Erythroblast (primary cell): Measurements from ENCODE around the gene FZD1.
"Not testable (repeated sequence)": the region's sequence is repeated elsewhere in the genome, so short reads cannot be mapped to it uniquely, and the experiment has no call there.

Experiments used
- DNase-seq, 2 experiments: peaks; one replicate each; lab custom pipeline; 2025; lab: John Stamatoyannopoulos, UW
- GATA1 ChIP-seq: IDR thresholded peaks from 2 replicates; pipeline ENCODE4 v1.6.1; 2011; ENCODE audit warnings: low read depth, mild to moderate bottlenecking, control low read depth, low read length, moderate library complexity
- POLR2A ChIP-seq: IDR thresholded peaks from 2 replicates; pipeline ENCODE4 v1.6.1; 2011; ENCODE audit warnings: mild to moderate bottlenecking, low read length

FZD1 gene

DNA sequence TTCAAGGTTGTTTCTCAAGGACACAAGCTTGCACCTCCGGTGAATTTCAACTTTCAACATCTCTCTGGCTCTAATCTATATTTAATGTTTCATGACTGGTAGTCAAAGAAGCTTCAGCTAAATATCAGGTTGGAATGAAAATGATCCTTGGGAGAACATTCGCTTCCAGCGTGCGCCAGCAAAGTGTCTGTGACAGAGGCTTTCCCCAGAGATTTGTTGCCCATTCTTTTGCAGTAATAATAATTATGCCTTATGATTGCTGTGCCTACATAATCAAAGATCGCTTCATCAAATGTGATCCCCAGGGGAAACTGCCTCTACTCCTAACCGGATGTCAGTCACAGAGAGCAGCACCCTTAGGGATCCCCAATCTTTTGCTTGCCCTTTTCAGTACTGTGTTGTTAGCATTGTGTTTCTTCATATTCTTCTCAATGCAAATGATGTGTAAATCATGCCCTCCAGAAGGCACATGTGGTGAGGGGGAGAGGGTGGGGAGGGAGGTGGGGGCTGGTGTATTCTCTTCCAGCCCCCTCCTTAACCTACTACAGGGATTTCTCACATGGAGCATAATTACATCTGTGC is 30.5 kb downstream of the FZD1 start:
- TF ChIP-seq GATA1 (no peak), POLR2A (no peak)
- DNase-seq, result no peak

DNA sequence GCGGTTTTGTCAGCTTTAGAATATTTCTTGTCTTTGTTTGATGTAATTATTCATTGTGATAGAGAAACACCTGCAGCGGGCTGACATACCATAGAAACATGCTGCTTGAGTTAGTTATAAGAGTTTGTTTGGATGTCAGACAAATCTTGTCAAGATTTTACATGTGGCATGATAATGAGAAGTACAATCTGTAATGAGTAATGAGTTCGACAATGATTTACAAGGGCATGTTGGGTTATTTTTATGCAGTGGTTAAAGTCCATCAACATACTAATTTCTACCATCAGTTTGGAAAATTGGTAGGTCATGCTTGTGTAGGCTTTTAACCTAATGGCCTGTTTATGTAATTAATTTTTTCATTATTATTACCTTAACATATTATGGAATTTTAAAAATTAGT is 31.3 kb downstream of the FZD1 start:
- DNase-seq, result no peak
- TF ChIP-seq POLR2A (no peak), GATA1 (no peak)

DNA sequence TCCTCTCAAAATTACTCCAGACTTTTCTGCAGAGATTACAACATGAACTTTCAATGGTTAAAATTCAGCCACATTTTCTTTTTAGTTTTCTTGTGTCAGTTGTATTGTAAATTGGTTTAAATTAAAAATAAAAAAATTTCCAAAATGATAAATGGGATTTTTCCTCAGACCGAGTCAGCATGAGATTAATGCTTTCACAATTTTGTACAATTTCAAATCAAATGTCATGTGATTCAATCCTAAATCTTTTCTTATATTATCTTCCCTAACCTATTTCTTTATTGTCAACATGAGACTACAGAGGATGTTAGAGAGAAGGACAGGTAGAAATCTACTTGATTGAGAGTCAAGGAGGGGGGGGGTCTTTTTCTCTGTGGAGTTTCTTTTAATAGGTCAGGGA is 33.7 kb downstream of the FZD1 start:
- TF ChIP-seq POLR2A, result no peak
- no peak for TF ChIP-seq GATA1
- DNase-seq, result no peak

DNA sequence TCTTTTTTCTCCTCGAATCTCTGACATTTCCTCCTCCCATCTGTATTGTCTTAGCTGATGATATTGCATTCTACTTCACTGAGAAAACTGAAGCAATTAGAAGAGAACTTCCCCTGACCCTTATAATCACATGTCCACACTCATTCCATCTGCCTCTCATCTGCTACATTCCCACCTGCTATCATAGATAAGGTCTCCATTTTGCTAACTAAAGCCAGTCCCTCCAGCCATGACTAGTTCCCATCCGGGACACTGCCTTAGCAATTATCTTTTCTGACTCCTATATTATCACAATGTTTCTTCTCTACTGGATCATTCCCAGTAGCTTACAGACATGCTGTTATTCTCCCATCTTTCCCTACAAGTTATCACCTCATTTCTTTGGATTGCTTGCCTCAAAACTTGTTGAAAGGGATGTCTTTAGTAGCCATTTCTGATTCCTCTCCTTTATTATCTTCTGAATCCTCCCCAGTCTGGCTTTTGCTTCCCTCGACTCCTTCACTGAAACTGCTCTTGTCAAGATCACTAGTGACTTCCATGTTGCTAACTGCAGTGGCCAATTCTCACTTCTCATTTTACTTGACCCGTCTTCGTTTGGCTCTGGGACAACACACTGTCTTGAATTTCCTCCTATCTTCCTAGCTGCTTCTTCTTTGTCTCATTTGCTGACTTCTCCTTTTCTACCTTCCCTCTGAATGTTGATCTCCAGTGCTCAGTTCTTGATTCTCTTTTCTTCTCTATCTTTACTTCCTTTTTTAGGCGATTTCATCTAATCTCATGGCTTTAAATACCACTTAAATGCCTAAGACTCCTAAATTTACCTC is 35.9 kb downstream of the FZD1 start:
- DNase-seq, result peak in 1 of 2 experiments; percentile 37
- TF ChIP-seq POLR2A (no peak), GATA1 (no peak)

DNA sequence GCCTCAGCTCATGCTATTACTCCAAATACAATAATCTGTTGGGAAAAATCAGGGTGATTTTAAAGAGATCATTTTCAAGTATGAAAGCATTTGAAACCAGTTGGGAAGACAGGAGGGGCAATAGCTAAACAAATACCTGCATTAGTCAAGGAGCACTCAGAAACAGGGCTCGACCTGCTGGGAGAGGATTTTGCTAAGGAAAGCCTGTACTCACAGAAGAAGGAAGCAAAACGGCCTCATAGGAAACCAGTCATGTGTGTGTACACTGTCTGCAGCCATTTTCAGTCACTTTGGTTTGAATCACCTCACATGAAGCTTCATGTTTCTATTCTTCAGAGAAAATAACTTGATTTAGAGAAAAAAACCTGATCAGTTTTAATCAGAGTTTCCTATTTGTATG is 38.6 kb downstream of the FZD1 start:
- TF ChIP-seq POLR2A, result no peak
- TF ChIP-seq GATA1, result no peak

DNA sequence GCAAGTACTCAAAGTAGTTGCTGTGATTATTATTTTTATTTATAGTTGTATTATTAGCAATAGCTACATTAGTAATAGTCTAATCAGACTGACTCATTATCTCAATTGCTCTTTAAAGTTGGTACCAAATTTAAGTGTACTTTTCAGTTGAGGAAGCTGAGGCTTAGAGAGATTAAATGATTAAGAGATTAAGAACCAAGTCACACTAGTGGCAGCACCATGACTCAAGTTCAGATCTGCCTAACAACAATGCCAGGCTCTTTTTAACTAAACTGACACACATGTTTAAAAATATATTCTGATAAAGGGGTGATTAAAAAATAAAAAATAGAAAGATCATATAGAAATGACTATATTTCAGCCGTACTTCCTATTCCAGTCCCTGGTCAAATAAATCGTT is 42.0 kb downstream of the FZD1 start:
- DNase-seq, result no peak
- TF ChIP-seq POLR2A, result no peak
- TF ChIP-seq GATA1, result no peak

More for the DNA sequence above, 38.6 kb downstream of the FZD1 start:
- DNase-seq, result no peak

DNA sequence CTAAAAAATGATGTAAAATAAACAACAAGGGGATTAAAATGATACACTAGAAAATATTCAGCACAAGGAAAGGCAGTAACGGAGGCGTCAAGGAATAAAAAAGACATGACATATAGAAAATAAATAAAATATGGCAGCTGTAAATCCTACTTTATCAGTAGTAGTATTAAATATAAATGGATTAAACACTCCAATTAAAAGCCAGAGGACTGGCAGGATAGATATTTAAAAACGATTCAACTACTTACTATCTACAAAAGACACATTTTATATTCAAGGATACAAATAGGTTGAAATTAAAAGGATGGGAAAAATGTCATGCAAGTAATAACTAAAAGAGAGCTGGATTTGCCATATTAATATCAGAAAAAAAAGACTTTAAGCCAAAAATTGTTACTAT is 43.2 kb downstream of the FZD1 start:
- TF ChIP-seq POLR2A (no peak), GATA1 (no peak)
- no peak for DNase-seq

DNA sequence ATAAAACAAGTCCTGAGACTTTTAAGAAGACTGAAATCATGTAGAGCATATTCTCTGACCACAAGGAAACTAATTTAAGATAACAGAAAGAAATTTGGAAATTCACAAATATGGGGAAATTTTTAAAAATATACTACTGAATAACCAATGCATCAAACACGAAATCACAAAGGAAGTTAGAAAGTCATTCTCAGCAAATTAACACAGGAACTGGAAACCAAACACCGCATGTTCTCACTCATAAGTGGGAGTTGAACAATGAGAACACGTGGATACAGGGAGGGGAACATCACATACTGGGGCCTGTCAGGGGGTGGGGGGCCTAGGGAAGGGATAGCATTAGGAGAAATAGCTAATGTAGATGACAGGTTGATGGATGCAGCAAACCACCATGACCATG is 44.0 kb downstream of the FZD1 start:
- not testable (repeated sequence) for DNase-seq

DNA sequence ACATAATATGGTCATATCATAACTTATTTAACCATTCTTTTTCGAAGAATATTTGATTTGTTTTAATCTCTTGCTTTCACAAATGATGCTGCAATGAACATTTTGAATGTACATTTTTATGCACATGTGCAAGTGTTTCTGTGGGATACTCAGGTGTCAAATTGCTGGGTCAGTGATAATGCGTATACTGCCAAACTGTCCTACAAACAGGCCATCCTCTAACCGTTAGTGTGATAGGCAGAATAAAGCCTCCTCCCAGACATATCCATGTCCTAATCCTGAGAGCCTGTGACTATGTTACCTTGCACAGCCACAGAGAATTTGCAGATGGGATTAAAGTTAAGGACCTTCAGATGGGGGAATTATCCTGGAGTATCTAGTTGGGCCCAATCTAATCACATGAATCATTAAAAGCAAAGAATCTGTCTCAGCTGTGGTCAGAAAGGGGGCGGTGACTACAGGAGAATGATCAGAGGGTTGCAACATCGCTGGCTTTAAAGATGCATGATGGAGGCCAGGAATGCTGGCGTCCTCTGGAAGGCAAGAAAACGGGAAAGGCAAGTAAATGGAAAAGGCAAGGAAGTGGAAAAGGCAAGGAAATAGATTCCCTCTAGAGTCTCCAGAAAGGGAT is 46.7 kb downstream of the FZD1 start:
- TF ChIP-seq GATA1 (no peak), POLR2A (no peak)
- DNase-seq, result no peak

DNA sequence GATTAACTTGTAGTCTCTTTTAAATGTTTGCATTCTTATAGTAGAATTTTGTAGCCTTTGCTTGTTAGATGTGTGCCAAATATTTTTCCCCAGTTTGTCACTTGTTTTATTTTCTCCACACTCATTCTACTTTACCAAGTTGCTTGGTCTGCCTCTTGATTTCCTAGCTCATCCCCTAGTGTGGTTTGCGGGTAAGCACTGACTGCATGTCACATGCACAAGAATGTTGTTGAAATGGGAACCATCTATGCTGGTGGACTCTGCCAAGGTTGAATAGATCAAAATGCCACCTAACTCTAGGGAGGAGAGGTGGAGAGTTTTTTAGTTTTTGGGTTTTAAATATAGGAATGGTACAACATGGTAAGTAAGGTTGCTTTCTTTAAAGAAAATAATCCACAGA is 47.6 kb downstream of the FZD1 start:
- TF ChIP-seq GATA1 (no peak), POLR2A (no peak)

DNA sequence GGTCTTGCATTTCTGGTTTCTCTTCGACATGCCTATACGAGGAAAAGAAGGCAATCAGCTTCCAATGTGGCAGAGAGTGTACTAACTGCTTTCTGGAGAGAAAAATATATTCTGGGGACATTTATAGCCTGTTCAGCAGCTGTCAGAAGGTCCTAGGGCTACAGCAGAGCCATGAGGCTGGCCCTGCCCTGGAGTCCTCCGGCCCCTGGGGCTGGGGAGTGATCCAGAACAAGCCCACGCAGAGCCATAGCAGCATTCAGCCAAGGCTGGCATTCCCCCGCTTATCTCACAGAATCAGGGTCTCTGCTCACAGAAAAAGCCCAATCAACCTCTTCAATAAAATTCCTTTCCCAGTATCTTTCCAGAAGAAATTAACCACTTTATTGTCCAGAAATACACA is 48.9 kb downstream of the FZD1 start:
- DNase-seq, result no peak
- TF ChIP-seq POLR2A, result no peak
- no peak for TF ChIP-seq GATA1

More for the DNA sequence above, 47.6 kb downstream of the FZD1 start:
- DNase-seq, result no peak

DNA sequence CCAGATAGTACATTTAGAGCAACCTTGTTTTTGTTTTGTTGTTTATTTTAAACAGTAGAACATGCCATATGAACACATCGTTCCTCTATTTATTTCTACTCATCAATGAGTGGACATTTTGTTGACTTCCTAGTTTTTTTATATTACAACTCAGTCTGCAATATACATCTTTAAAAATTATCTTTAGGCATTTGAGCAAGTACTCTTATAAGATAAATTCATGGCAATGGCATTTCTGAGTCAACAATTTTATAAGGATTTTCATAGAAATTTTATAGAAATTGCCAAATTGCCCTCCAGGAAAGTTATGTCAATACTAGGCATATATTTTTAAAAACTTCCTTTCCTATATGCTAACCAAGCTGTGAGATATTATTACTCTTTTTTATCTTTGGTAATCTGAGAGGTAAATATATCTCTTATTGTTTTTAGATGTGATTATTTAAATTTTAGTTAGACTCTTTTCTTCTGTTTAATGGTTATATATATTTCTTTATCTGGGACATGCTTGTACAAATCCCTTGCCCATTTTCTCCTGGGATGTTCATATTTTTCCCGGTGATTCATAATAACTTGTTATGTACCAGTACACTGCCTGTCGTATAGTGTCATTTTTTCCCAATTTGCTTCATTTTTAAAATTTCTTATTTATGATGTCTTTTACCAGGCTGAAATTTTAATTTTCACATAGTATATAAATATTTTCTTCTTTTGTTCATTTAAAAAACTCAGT is 50.5 kb downstream of the FZD1 start:
- TF ChIP-seq GATA1 (no peak), POLR2A (no peak)
- no peak for DNase-seq

DNA sequence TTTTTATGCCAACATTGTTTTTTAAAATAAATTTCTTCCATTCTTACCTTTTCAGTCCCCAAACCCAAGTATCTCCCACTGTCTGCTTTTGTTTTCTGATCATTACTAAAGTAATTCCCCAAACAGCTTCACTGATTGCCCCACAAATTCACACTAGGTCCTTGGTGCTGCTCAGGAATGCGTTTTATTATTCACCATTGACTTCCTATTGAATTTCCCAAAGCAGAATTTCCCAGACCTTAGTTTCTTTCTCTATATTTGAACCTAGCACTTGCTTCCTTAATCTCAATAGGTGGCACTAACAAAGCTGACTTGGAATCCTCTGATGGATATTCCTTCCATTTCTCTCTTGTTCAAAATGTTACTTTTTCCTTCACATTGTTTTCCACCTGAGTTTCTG is 52.2 kb downstream of the FZD1 start:
- DNase-seq, result no peak
- TF ChIP-seq POLR2A (no peak), GATA1 (no peak)

DNA sequence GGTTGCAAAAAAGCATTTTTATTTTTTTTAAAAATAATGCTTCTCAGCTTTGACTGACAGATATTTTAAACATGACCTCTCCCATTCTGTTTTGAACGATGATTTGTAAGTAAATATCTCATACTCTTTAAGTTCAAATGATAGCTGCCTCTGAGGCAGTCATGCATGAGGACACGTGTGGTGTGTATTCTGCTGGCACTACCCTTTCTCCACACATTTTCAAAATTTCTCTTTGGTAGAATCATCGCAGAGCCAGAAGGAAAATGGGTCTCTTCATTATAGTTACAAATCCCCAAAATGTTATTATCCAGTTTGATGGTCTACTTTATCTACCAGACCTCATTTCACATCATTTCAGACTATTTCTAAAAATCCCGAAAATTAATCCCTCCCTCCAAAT is 55.1 kb downstream of the FZD1 start:
- DNase-seq, result no peak

More for the DNA sequence above, 55.1 kb downstream of the FZD1 start:
- TF ChIP-seq GATA1, result no peak
- no peak for TF ChIP-seq POLR2A
